Panc1 (cell line): ENCODE data around the gene RNF7.
"Not testable (repeated sequence)": the region's sequence is repeated elsewhere in the genome, so short reads cannot be mapped to it uniquely, and the experiment has no call there.

Experiments used
- POLR2AphosphoS5 ChIP-seq: IDR thresholded peaks from 2 replicates; pipeline ENCODE4 v1.6.1; 2012; ENCODE audit warnings: mild to moderate bottlenecking, low read depth, low read length, moderate library complexity
- SIN3A ChIP-seq: IDR thresholded peaks from 2 replicates; pipeline ENCODE4 v1.6.1; 2012; ENCODE audit warnings: low read depth, mild to moderate bottlenecking, low read length, moderate library complexity, borderline replicate concordance; ENCODE audit not compliant: insufficient read depth
- TF ChIP-seq, protein P1 (sequence below): fragments of 450-650 bp; IDR thresholded peaks from 2 replicates; pipeline ENCODE4 v1.5.1; 2017; ENCODE audit warnings: mild to moderate bottlenecking
- TF ChIP-seq, protein P2 (sequence below), 2 experiments: IDR thresholded peaks; 2 replicates each; pipeline ENCODE4 v1.6.1; 2011 to 2012; ENCODE audit warnings: low read depth in 2 of 2, control low read depth in 1 of 2, low read length in 1 of 2, mild to moderate bottlenecking in 1 of 2, moderate library complexity in 1 of 2; ENCODE audit not compliant: insufficient read depth in 1 of 2

DNA sequence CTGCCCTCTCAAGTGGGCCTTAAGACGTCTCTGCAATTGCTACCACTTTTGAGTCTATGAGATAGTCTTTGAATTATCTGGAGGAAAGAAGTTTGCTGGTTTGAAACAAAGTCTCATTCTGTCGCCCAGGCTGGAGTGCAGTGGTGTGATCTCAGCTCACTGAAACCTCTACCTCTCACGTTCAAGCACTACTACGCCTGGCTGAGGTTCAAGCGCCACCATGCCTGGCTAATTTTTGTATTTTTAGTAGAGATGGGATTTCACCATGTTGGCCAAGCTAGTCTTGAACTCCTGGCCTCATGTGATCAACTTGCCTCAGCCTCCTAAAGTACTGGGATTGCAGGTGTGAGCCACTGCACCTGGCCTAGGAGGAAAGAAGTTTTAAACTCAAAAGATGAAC, 50.7 kb downstream of the RNF7 start:
- TF ChIP-seq, protein P1, sequence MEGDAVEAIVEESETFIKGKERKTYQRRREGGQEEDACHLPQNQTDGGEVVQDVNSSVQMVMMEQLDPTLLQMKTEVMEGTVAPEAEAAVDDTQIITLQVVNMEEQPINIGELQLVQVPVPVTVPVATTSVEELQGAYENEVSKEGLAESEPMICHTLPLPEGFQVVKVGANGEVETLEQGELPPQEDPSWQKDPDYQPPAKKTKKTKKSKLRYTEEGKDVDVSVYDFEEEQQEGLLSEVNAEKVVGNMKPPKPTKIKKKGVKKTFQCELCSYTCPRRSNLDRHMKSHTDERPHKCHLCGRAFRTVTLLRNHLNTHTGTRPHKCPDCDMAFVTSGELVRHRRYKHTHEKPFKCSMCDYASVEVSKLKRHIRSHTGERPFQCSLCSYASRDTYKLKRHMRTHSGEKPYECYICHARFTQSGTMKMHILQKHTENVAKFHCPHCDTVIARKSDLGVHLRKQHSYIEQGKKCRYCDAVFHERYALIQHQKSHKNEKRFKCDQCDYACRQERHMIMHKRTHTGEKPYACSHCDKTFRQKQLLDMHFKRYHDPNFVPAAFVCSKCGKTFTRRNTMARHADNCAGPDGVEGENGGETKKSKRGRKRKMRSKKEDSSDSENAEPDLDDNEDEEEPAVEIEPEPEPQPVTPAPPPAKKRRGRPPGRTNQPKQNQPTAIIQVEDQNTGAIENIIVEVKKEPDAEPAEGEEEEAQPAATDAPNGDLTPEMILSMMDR, result not testable (repeated sequence)
- TF ChIP-seq, protein P2, sequence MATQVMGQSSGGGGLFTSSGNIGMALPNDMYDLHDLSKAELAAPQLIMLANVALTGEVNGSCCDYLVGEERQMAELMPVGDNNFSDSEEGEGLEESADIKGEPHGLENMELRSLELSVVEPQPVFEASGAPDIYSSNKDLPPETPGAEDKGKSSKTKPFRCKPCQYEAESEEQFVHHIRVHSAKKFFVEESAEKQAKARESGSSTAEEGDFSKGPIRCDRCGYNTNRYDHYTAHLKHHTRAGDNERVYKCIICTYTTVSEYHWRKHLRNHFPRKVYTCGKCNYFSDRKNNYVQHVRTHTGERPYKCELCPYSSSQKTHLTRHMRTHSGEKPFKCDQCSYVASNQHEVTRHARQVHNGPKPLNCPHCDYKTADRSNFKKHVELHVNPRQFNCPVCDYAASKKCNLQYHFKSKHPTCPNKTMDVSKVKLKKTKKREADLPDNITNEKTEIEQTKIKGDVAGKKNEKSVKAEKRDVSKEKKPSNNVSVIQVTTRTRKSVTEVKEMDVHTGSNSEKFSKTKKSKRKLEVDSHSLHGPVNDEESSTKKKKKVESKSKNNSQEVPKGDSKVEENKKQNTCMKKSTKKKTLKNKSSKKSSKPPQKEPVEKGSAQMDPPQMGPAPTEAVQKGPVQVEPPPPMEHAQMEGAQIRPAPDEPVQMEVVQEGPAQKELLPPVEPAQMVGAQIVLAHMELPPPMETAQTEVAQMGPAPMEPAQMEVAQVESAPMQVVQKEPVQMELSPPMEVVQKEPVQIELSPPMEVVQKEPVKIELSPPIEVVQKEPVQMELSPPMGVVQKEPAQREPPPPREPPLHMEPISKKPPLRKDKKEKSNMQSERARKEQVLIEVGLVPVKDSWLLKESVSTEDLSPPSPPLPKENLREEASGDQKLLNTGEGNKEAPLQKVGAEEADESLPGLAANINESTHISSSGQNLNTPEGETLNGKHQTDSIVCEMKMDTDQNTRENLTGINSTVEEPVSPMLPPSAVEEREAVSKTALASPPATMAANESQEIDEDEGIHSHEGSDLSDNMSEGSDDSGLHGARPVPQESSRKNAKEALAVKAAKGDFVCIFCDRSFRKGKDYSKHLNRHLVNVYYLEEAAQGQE (IDR thresholded peaks at IDR 0.05; ENCODE audit: insufficient read depth in 1 of 2, low read depth in 2 of 2, low read length in 1 of 2), result not testable (repeated sequence)
- not testable (repeated sequence) for TF ChIP-seq POLR2AphosphoS5, SIN3A
